Neuron (in vitro differentiated cells): Measurements from ENCODE around the gene ERP44.
"Not testable (repeated sequence)": the region's sequence is repeated elsewhere in the genome, so short reads cannot be mapped to it uniquely, and the experiment has no call there.

Source experiments
- H2AFZ ChIP-seq: one replicate; pipeline ENCODE4 v1.6.1; 2013; ENCODE audit warnings: low read depth, mild to moderate bottlenecking, inconsistent platforms, low read length, moderate library complexity
- H3K27me3 ChIP-seq: one replicate; pipeline ENCODE4 v1.6.1; 2013; ENCODE audit warnings: low read length; ENCODE audit not compliant: insufficient read depth
- H3K36me3 ChIP-seq: one replicate; pipeline ENCODE4 v1.6.1; 2013; ENCODE audit warnings: low read length; ENCODE audit not compliant: insufficient read depth
- H3K4me1 ChIP-seq: one replicate; pipeline ENCODE4 v1.6.1; 2013; ENCODE audit warnings: low read length; ENCODE audit not compliant: insufficient read depth
- H3K4me3 ChIP-seq: 2 replicates; pipeline ENCODE4 v1.5.1; 2013; ENCODE audit warnings: mild to moderate bottlenecking, low read length, moderate library complexity
- H3K9me3 ChIP-seq: one replicate; pipeline ENCODE4 v1.6.1; 2013; ENCODE audit warnings: low read length

ERP44 gene

GRCh38 chr9:100072805-100073204, 26.0 kb downstream of the ERP44 start:
- Histone ChIP-seq H3K27me3 (no peaks in the 10 kb centered on the region), H3K4me1 (no peaks in the 10 kb centered on the region), H3K4me3 (no peak overlapping the region), H3K9me3 (no peaks in the 10 kb centered on the region), H3K36me3 (no peaks in the 10 kb centered on the region), H2AFZ (no peak overlapping the region)

DNA sequence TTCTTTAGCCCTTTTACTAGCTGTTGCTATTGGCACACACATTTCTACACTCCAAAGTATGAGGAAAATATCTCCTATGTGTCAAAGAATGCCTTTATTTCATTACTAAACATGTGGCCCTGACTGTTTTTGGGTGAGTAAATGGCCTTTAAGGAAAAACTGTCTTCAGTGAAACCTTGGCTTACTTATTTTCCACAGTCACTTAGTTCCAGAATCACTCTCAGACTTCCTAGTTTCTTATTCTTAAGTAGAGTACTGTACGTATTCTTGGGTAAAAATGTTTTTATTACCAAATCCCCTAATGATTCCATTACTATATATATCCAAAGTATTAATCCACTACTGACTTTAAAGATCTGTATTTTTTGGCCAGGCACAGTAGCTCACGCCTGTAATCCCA, 27.5 kb downstream of the ERP44 start:
- Histone ChIP-seq H3K4me3 (no peak overlapping the region), H3K27me3 (no peaks in the 10 kb centered on the region), H2AFZ (no peak overlapping the region), H3K4me1 (no peaks in the 10 kb centered on the region), H3K9me3 (no peaks in the 10 kb centered on the region), H3K36me3 (no peaks in the 10 kb centered on the region)

GRCh38 chr9:100070104-100071041, 28.4 kb downstream of the ERP44 start:
- no peaks in the 10 kb centered on the region for H3K9me3 ChIP-seq

DNA sequence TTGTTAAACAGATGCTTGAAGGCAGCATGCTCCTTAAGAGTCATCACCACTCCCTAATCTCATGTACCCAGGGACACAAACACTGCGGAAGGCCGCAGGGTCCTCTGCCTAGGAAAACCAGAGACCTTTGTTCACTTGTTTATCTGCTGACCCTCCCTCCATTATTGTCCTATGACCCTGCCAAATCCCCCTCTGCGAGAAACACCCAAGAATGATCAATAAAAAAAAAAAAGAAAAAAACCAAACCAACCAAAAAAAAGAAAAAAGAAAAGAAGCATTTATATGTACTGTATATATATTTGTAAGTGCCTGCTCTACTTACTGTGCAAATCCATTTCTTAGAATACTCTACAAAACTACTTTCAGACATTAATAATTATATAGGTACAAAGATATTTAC, 29.7 kb downstream of the ERP44 start:
- not testable (repeated sequence) for H3K36me3 ChIP-seq, H3K4me3 ChIP-seq, H3K4me1 ChIP-seq, H3K27me3 ChIP-seq, H3K9me3 ChIP-seq, H2AFZ ChIP-seq

More at GRCh38 chr9:100070104-100071041, 28.4 kb downstream of the ERP44 start:
- Histone ChIP-seq H3K4me3 (no peak overlapping the region), H3K27me3 (no peaks in the 10 kb centered on the region), H2AFZ (no peak overlapping the region), H3K4me1 (no peaks in the 10 kb centered on the region), H3K36me3 (no peaks in the 10 kb centered on the region)

DNA sequence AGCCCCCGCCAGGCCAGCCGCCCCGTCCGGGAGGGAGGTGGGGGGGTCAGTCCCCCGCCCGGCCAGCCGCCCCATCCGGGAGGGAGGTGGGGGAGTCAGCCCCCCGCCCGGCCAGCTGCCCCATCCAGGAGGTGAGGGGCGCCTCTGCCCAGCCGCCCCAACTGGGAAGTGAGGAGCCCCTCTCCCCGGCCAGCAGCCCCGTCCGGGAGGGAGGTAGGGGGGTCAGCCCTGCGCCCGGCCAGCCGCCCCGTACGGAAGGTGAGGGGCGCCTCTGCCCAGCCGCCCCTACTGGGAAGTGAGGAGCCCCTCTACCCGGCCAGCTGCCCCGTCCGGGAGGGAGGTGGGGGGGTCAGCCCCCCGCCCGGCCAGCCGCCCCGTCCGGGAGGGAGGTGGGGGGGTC, 30.8 kb downstream of the ERP44 start:
- H2AFZ ChIP-seq = not testable (repeated sequence)

DNA sequence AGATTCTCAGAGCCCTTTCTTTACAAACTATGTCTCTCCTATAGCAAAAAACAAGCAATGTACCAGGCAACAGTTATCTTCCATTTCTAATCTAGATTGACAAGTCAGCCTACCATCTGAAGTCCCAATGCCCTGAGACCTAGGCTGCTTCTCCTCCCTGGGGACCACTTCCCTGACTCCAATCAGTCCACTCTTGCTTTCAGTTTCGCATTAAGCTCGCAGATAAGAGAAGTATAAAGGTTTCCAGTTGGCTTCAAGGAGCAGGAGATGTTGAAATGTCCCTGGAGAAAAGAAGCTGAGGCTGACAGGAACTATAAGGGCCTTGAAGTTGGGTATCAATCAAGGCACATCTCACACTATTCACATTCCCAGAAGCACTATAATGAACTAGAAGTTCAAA, 32.3 kb downstream of the ERP44 start:
- no peak overlapping the region for H3K4me3 ChIP-seq
- no peaks in the 10 kb centered on the region for H3K36me3 ChIP-seq

More for the DNA sequence above, 30.8 kb downstream of the ERP44 start:
- H3K4me1 ChIP-seq, H3K4me3 ChIP-seq, H3K27me3 ChIP-seq, H3K36me3 ChIP-seq, H3K9me3 ChIP-seq: not testable (repeated sequence)

GRCh38 chr9:100064872-100065581, 33.8 kb downstream of the ERP44 start:
- Histone ChIP-seq H3K36me3 (no peaks in the 10 kb centered on the region), H3K4me1 (no peaks in the 10 kb centered on the region), H3K27me3 (no peaks in the 10 kb centered on the region), H2AFZ (no peak overlapping the region), H3K9me3 (no peaks in the 10 kb centered on the region), H3K4me3 (no peak overlapping the region)

More for the DNA sequence above, 32.3 kb downstream of the ERP44 start:
- Histone ChIP-seq H3K4me1 (no peaks in the 10 kb centered on the region), H3K27me3 (no peaks in the 10 kb centered on the region), H3K9me3 (no peaks in the 10 kb centered on the region), H2AFZ (no peak overlapping the region)

DNA sequence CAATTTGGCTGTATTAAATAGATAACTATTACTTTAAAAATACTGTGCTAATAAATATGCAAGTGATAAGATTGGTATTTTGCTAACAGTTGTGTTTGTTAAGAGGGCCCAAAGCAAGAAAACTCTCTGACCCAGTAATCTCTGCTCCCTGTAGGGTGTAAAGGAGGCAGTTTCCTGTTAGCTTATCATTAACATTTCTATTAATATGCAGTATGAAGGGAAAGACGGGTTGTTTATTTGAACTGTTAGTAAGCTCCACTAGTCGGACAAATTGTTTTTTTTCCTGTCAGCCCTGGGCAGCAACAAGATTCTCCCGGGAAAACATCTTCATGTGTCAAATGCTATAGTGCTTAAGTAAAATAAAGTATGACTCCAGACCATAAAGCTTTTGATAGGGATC, 35.6 kb downstream of the ERP44 start:
- H3K4me3 ChIP-seq = no peak overlapping the region
- H3K9me3 ChIP-seq = no peaks in the 10 kb centered on the region
- H3K4me1 ChIP-seq = no peaks in the 10 kb centered on the region
- no peaks in the 10 kb centered on the region for H3K27me3 ChIP-seq
- no peak overlapping the region for H2AFZ ChIP-seq
- peaks cover 8% of the 10 kb centered on the region for H3K36me3 ChIP-seq

- peaks cover 14% of the 10 kb centered on the region for H3K36me3 ChIP-seq
- not testable (repeated sequence) for H3K4me1 ChIP-seq, H2AFZ ChIP-seq, H3K9me3 ChIP-seq, H3K27me3 ChIP-seq, H3K4me3 ChIP-seq
Measured at GRCh38 chr9:100062683-100063082, 36.1 kb downstream of the ERP44 start.

DNA sequence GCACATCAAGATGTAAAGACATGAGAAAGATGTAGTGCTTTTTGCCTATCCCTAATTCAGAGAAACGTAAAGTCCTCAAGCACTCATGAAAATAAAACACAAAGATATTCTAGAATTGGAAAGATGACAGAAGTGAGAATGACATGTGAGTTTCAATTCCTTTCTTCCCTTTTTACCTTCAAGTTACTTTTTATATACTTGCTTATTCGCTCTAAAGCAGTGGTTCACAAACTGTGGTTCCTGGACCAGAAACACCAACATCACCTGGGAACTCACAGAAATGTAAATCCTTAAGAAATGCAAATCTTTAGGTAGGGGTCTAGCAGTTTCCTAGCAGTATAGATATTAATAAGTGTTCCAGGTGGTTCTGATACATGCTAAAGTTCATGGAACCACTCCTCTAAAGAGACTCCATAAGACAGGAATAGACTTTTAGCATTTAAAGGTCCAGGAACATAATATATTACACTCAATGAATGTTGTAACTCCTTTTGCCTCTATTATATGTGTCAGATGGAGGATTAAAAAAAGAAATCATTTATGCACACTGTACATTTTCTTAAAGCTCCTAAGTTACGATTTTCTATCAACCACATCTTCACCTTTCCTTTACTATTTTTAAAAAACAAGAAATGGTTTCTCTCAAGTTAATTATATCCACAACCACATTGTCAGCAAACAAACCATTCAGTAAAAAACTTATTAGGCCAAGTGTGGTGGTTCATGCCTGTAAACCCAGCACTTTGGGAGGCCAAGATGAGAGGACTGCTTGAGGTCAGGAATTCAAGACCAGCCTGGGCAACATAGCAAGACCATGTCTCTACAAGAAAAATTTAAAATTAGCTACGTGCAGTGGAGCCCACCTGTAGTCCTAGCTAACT, 39.9 kb downstream of the ERP44 start:
- no peaks in the 10 kb centered on the region for H3K27me3 ChIP-seq
- H3K4me1 ChIP-seq = no peaks in the 10 kb centered on the region
- H3K36me3 ChIP-seq = peaks cover 27% of the 10 kb centered on the region
- no peak overlapping the region for H2AFZ ChIP-seq
- H3K9me3 ChIP-seq = no peaks in the 10 kb centered on the region
- no peak overlapping the region for H3K4me3 ChIP-seq

DNA sequence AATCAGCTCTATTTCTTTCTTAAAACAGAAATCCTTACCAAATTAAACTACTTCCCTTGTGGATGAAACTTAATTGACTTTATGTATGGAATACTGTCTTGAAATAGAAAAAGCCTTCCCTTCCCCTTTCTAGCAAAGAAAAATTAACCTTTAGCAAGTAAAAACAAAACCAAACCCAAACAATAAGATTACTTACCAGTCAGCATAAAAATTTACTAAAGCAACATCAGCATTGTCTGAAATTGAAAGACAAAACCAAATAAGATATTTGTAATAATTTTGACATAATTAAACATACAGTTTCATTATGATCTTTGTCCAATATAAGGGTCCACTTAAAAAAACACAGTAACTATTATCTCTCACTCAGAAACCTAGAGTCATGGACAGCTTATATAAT, 41.2 kb downstream of the ERP44 start:
- H3K27me3 ChIP-seq = no peaks in the 10 kb centered on the region
- no peak overlapping the region for H3K4me3 ChIP-seq
- no peaks in the 10 kb centered on the region for H3K4me1 ChIP-seq
- no peaks in the 10 kb centered on the region for H3K9me3 ChIP-seq
- H3K36me3 ChIP-seq = peaks cover 30% of the 10 kb centered on the region
- H2AFZ ChIP-seq = no peak overlapping the region

DNA sequence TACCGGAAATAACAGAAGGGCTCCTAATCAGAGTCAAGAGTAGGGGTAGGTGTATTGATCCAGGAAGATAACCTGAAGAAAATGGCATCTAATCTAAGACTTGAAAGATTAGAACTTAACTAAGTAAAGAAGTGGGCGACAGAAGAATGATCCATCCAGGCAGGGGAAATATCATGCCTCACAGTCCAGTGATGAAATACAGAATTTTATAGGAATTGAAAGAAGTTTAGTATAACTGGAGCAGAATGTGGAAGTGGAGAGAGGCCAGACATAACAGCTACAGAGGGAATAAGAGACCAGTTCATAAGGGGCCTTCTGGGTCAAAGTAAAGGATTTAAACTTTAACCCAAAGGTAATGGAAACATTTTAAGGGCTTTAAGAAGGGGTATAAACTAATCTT, 42.2 kb downstream of the ERP44 start:
- Histone ChIP-seq H3K27me3 (no peaks in the 10 kb centered on the region), H3K4me1 (peaks cover under 1% of the 10 kb centered on the region), H3K9me3 (no peaks in the 10 kb centered on the region), H3K36me3 (peaks cover 37% of the 10 kb centered on the region), H2AFZ (no peak overlapping the region), H3K4me3 (no peak overlapping the region)

DNA sequence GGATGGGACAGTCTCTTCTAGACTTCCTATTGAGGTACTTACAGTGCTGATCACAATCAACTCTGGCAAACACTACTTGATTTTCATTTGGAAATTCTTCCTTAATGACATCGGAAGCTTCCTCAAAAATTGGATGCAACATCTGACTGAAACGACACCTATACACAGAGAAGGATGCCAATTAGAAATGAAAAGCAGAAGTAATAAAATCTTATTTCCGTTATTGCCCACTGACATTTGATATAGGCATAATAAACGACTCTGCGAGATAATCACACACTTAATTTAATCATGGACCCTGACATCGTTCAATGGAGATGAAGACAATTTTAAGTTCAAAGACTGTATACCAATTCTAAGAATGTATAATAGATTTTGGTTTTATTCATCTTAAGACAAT, 46.4 kb downstream of the ERP44 start:
- H2AFZ ChIP-seq = no peak overlapping the region
- H3K27me3 ChIP-seq = no peaks in the 10 kb centered on the region
- H3K4me3 ChIP-seq = no peak overlapping the region
- H3K4me1 ChIP-seq = peaks cover 3% of the 10 kb centered on the region
- no peaks in the 10 kb centered on the region for H3K9me3 ChIP-seq
- peaks cover 39% of the 10 kb centered on the region for H3K36me3 ChIP-seq
